H9 (cell line): Measurements from ENCODE around the gene C1orf105. TPM values are rescaled to one million over a fixed set of nuclear protein-coding genes. Genes with fewer than 3 reads are reported as not detected.

Source experiments
- DNase-seq: peaks from one replicate; pipeline ENCODE4 v3.0.0-alpha.2; 2017
- H2AFZ ChIP-seq: one replicate; pipeline ENCODE4 v1.6.1; 2013; ENCODE audit warnings: mild to moderate bottlenecking, low read length, control low read depth, moderate library complexity
- H2AK5ac ChIP-seq: 2 replicates; pipeline ENCODE4 v1.6.1; 2013; ENCODE audit warnings: low read length, control low read depth, mixed read lengths; ENCODE audit not compliant: insufficient read length
- H2BK120ac ChIP-seq: one replicate; pipeline ENCODE4 v1.6.1; 2013; ENCODE audit warnings: low read depth, mild to moderate bottlenecking, low read length, control low read depth, inconsistent platforms; ENCODE audit not compliant: poor library complexity, severe bottlenecking
- H2BK12ac ChIP-seq: 2 replicates; pipeline ENCODE4 v1.6.1; 2013; ENCODE audit warnings: low read length, control low read depth, mixed read lengths, low read depth; ENCODE audit not compliant: insufficient read length
- H2BK15ac ChIP-seq: 2 replicates; pipeline ENCODE4 v1.6.1; 2013; ENCODE audit warnings: low read depth, low read length, control low read depth
- H2BK20ac ChIP-seq: one replicate; pipeline ENCODE4 v1.6.1; 2013; ENCODE audit warnings: low read depth, mild to moderate bottlenecking, low read length, control low read depth, inconsistent platforms; ENCODE audit not compliant: poor library complexity, severe bottlenecking
- H2BK5ac ChIP-seq: 2 replicates; pipeline ENCODE4 v1.6.1; 2013; ENCODE audit warnings: low read length, control low read depth, mixed read lengths; ENCODE audit not compliant: insufficient read length
- H3K14ac ChIP-seq: 2 replicates; pipeline ENCODE4 v1.6.1; 2013; ENCODE audit warnings: low read length, control low read depth; ENCODE audit not compliant: insufficient read depth
- H3K18ac ChIP-seq: 2 replicates; pipeline ENCODE4 v1.6.1; 2013; ENCODE audit warnings: low read depth, mild to moderate bottlenecking, mixed read lengths, low read length, control low read depth; ENCODE audit not compliant: insufficient read length
- H3K23ac ChIP-seq: 2 replicates; pipeline ENCODE4 v1.6.1; 2013; ENCODE audit warnings: low read length, control low read depth, mixed read lengths, low read depth; ENCODE audit not compliant: insufficient read length
- H3K23me2 ChIP-seq: 2 replicates; pipeline ENCODE4 v1.6.1; 2013; ENCODE audit warnings: low read depth, mild to moderate bottlenecking, mixed read lengths, low read length, control low read depth; ENCODE audit not compliant: insufficient read length, poor library complexity, severe bottlenecking
- H3K27ac ChIP-seq: 2 replicates; pipeline ENCODE4 v1.5.1; 2013; ENCODE audit warnings: low read length, control low read depth, mixed read lengths, low read depth; ENCODE audit not compliant: insufficient read length
- H3K27me3 ChIP-seq: 2 replicates; pipeline ENCODE4 v1.6.1; 2013; ENCODE audit warnings: low read length, control low read depth, inconsistent platforms; ENCODE audit not compliant: insufficient read depth
- H3K4ac ChIP-seq: 2 replicates; pipeline ENCODE4 v1.6.1; 2013; ENCODE audit warnings: low read depth, mild to moderate bottlenecking, control low read depth, inconsistent platforms, low read length, moderate library complexity
- H3K4me1 ChIP-seq: 2 replicates; pipeline ENCODE4 v1.6.1; 2013; ENCODE audit warnings: low read length, control low read depth, inconsistent platforms; ENCODE audit not compliant: insufficient read depth
- H3K4me2 ChIP-seq: 2 replicates; pipeline ENCODE4 v1.6.1; 2013; ENCODE audit warnings: low read length, control low read depth, mixed read lengths; ENCODE audit not compliant: insufficient read length, insufficient read depth
- H3K56ac ChIP-seq: 2 replicates; pipeline ENCODE4 v1.6.1; 2013; ENCODE audit warnings: low read depth, mild to moderate bottlenecking, mixed read lengths, low read length, control low read depth; ENCODE audit not compliant: insufficient read length
- H3K79me1 ChIP-seq: 2 replicates; pipeline ENCODE4 v1.6.1; 2013; ENCODE audit warnings: low read depth, mild to moderate bottlenecking, moderate library complexity, low read length, control low read depth, inconsistent platforms; ENCODE audit not compliant: insufficient read depth, poor library complexity, severe bottlenecking
- H3K79me2 ChIP-seq: 2 replicates; pipeline ENCODE4 v1.6.1; 2013; ENCODE audit warnings: low read length, control low read depth, inconsistent platforms; ENCODE audit not compliant: insufficient read depth
- H3K9ac ChIP-seq: 2 replicates; pipeline ENCODE4 v1.6.1; 2013; ENCODE audit warnings: low read length, control low read depth, mixed read lengths; ENCODE audit not compliant: insufficient read length; ENCODE audit errors: extremely low read depth
- H3K9me3 ChIP-seq: one replicate; pipeline ENCODE4 v1.6.1; 2013; ENCODE audit warnings: low read depth, low read length, inconsistent platforms; ENCODE audit not compliant: control insufficient read depth
- H3T11ph ChIP-seq: one replicate; pipeline ENCODE4 v1.6.1; 2013; ENCODE audit warnings: mild to moderate bottlenecking, low read length, control low read depth, inconsistent platforms
- H4K20me1 ChIP-seq: one replicate; pipeline ENCODE4 v1.6.1; 2013; ENCODE audit not compliant: control insufficient read depth, insufficient read length, insufficient read depth
- H4K5ac ChIP-seq: 2 replicates; pipeline ENCODE4 v1.6.1; 2013; ENCODE audit warnings: low read depth, mild to moderate bottlenecking, mixed read lengths, low read length, control low read depth; ENCODE audit not compliant: insufficient read length
- H4K8ac ChIP-seq: replicated peaks from 2 replicates; pipeline ENCODE4 v1.6.1; 2013; ENCODE audit warnings: low read length, control low read depth, mixed read lengths, low read depth; ENCODE audit not compliant: insufficient read length
- H4K91ac ChIP-seq: 2 replicates; pipeline ENCODE4 v1.6.1; 2013; ENCODE audit warnings: low read depth, mild to moderate bottlenecking, moderate library complexity, mixed read lengths, low read length, control low read depth; ENCODE audit not compliant: insufficient read length
- H3K27ac Mint-ChIP-seq, 3 experiments: 2 replicates in 2 of 3; 3 replicates in 1 of 3; pipeline ENCODE4 v1.8.0; 2020 to 2021; ENCODE audit warnings: mixed read lengths in 3 of 3, mild to moderate bottlenecking in 1 of 3, moderate library complexity in 1 of 3
- H3K27me3 Mint-ChIP-seq: 2 replicates; pipeline ENCODE4 v1.8.0; 2021; ENCODE audit warnings: low read depth, mild to moderate bottlenecking, moderate library complexity, mixed read lengths
- H3K36me3 Mint-ChIP-seq, 3 experiments: 2 replicates in 2 of 3; 3 replicates in 1 of 3; pipeline ENCODE4 v1.8.0; 2020 to 2021; ENCODE audit warnings: low read depth in 3 of 3, mixed read lengths in 3 of 3; ENCODE audit not compliant: insufficient read depth in 1 of 3
- H3K4me1 Mint-ChIP-seq, 2 experiments: 2 replicates each; pipeline ENCODE4 v1.8.0; 2020; ENCODE audit warnings: mixed read lengths in 2 of 2
- H3K4me3 Mint-ChIP-seq, 2 experiments: 2 replicates in 1 of 2; 3 replicates in 1 of 2; pipeline ENCODE4 v1.8.0; 2020 to 2021; ENCODE audit warnings: mild to moderate bottlenecking in 2 of 2, mixed read lengths in 2 of 2, moderate library complexity in 1 of 2
- H3K9me3 Mint-ChIP-seq, 2 experiments: 2 replicates in 1 of 2; 3 replicates in 1 of 2; pipeline ENCODE4 v1.8.0; 2020; ENCODE audit warnings: mild to moderate bottlenecking in 2 of 2, mixed read lengths in 2 of 2, moderate library complexity in 1 of 2
- CTCF ChIP-seq: fragments of 200-600 bp; sonication (generic); conservative IDR thresholded peaks from 3 replicates; pipeline ENCODE4 v1.8.0; 2021; ENCODE audit warnings: antibody characterized with exemption, mild to moderate bottlenecking
- WGBS: extraction: QIAGEN DNeasy Blood & Tissue Kit; methylation state at CpG from one replicate; pipeline ENCODE4 v1.1.7; 2013; ENCODE audit warnings: missing lambda C conversion rate, low lambda C conversion rate, mixed read lengths; ENCODE audit not compliant: insufficient read length; ENCODE audit errors: extremely low coverage; 5-methylcytosine and 5-hydroxymethylcytosine counted together
- total RNA-seq: library from RNA; stranded (reverse); gene quantifications from 2 replicates; pipeline ENCODE4 v1.2.1, GENCODE V29; 2021

Gene C1orf105
- total RNA-seq, 1 experiment from 2014 or later, result not detected

GRCh38 chr1:172442404-172442803 lies 21.9 kb downstream of the C1orf105 start:
- Histone ChIP-seq H3K4ac (no peak overlapping the region), H3K4me1 (no peaks in the 10 kb centered on the region; the same call in 1 of the 2 replicates), H4K91ac (no peak overlapping the region), H3T11ph (no peak overlapping the region), H2BK15ac (no peak overlapping the region), H2AFZ (no peak overlapping the region), H3K9ac (no peak overlapping the region), H3K4me2 (no peak overlapping the region), H2BK5ac (no peak overlapping the region), H4K5ac (no peak overlapping the region), H3K79me2 (no peaks in the 10 kb centered on the region), H3K18ac (no peak overlapping the region), H4K8ac (no peak overlapping the region), H3K23me2 (peaks cover 2% of the 10 kb centered on the region), H3K27me3 (no peaks in the 10 kb centered on the region), H3K27ac (no peak overlapping the region), H2BK20ac (no peak overlapping the region), H3K9me3 (no peaks in the 10 kb centered on the region), H2AK5ac (no peak overlapping the region), H3K14ac (no peak overlapping the region), H3K79me1 (peaks cover 7% of the 10 kb centered on the region), H3K23ac (no peak overlapping the region), H2BK12ac (no peak overlapping the region), H3K56ac (no peak overlapping the region), H2BK120ac (no peak overlapping the region), H4K20me1 (no peaks in the 10 kb centered on the region)
- H3K9me3 Mint-ChIP-seq, result no peaks in the 10 kb centered on the region
- peaks cover 12 to 14% of the 10 kb centered on the region in 2 experiments; a peak in 3 of 4 replicates for H3K4me1 Mint-ChIP-seq
- peaks cover 9 to 16% (median 14%) of the 10 kb centered on the region in 3 experiments; a peak in 5 of 7 replicates for H3K36me3 Mint-ChIP-seq
- H3K4me3 Mint-ChIP-seq, result peak overlapping the region in 1 of 2 experiments; percentile 0; a peak in 1 of 5 replicates
- no peak for DNase-seq
- no peaks in the 10 kb centered on the region for H3K27me3 Mint-ChIP-seq
- no peak overlapping the region for H3K27ac Mint-ChIP-seq
- no CpG with 5 or more reads among the region's 6 CpGs for WGBS
- no peak for TF ChIP-seq CTCF
